Suprapubic skin (tissue), 3 donors: ENCODE measurements around the gene GNAL.

Source experiments
- CTCF ChIP-seq, 2 donors: fragments of 200-600 bp in 1 of 2; fragments of 450-650 bp in 1 of 2; sonication (generic) in 1 of 2; IDR thresholded peaks; one replicate each; pipeline ENCODE4 v1.5.1; 2016 to 2019; ENCODE audit warnings: antibody characterized with exemption in 2 of 2, mild to moderate bottlenecking in 1 of 2, moderate library complexity in 1 of 2
- EP300 ChIP-seq: sonication (generic); formaldehyde crosslinking; IDR thresholded peaks from one replicate; pipeline ENCODE4 v1.6.1; 2017; ENCODE audit warnings: antibody characterized with exemption
- POLR2A ChIP-seq, 2 donors: fragments of 450-650 bp; IDR thresholded peaks; one replicate each; pipeline ENCODE4 v1.6.1; 2017; ENCODE audit warnings: antibody characterized with exemption in 2 of 2, mild to moderate bottlenecking in 2 of 2, moderate library complexity in 2 of 2

DNA sequence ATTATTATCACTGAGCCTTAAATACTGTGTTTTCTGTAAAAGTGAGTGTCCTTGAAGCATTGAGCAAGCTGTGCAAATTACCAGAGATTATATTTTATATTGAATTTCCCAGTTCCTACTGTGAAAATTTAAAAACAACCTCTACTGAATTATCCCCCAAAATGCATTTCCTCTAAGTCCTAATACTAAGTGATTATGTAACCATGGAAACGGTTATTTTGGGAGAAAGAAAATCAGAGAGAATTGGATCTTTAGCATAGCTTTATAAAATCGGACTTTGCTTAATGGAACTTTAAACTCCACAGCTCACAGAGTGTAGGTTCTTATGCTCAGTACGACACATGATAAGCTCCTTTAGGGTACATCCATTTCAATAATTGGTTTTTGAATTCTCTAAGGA, 142.9 kb downstream of the GNAL start:
- no peak for TF ChIP-seq CTCF (IDR thresholded peaks at IDR 0.05)
- no peak for TF ChIP-seq POLR2A (IDR thresholded peaks at IDR 0.05)
- TF ChIP-seq EP300 = no peak
